IMR-90 (cell line): ENCODE data around the gene BCL2L13. TPM values are rescaled to one million over a fixed set of nuclear protein-coding genes. Genes with fewer than 3 reads are reported as not detected.

Source experiments
- ATAC-seq: fragments of 200-7000 bp; cut with Tn5 transposase; 2 replicates; pipeline ENCODE4 v1.9.1; 2020; ENCODE audit warnings: low read depth, mild to moderate bottlenecking, moderate library complexity
- BruUV-seq: library from RNA; stranded (reverse); fragments of 400-500 nt; replicated peaks from 2 replicates; lab custom pipeline; 2021; lab: Mats Ljungman, UMichigan
- CTCF ChIA-PET: fragments of 300-600 bp; formaldehyde crosslinking; extraction: SDS; loops from one replicate; lab custom pipeline; 2021; ENCODE audit warnings: antibody characterized with exemption; lab: Yijun Ruan, JAX
- POLR2A ChIA-PET: fragments of 300-600 bp; sonication (Branson Sonifier 250); formaldehyde crosslinking; loops from one replicate; lab custom pipeline; 2022; ENCODE audit warnings: antibody characterized with exemption; ENCODE audit not compliant: unreplicated experiment; lab: Charles Lee
- DNase-seq: peaks from one replicate; pipeline ENCODE4 v3.0.0; 2013
- H2AFZ ChIP-seq: replicated peaks from 2 replicates; pipeline ENCODE3; 2013; ENCODE audit warnings: low read length, mild to moderate bottlenecking; ENCODE audit not compliant: poor library complexity
- H2AK5ac ChIP-seq: 2 replicates; pipeline ENCODE4 v1.6.1; 2013; ENCODE audit warnings: low read depth, low read length, inconsistent platforms
- H2AK9ac ChIP-seq: replicated peaks from 2 replicates; pipeline ENCODE3; 2013; ENCODE audit warnings: mild to moderate bottlenecking, low read depth, low read length, moderate library complexity; ENCODE audit not compliant: poor library complexity
- H2BK120ac ChIP-seq: 2 replicates; pipeline ENCODE4 v1.6.1; 2013; ENCODE audit warnings: low read depth, low read length, inconsistent platforms
- H2BK15ac ChIP-seq: 3 replicates; pipeline ENCODE4 v1.6.1; 2013; ENCODE audit warnings: low read depth, low read length, inconsistent platforms
- H2BK20ac ChIP-seq: 2 replicates; pipeline ENCODE4 v1.6.1; 2013; ENCODE audit warnings: low read depth, mild to moderate bottlenecking, inconsistent platforms, low read length, moderate library complexity
- H2BK5ac ChIP-seq: 2 replicates; pipeline ENCODE4 v1.6.1; 2013; ENCODE audit warnings: mild to moderate bottlenecking, low read depth, low read length, inconsistent platforms; ENCODE audit not compliant: poor library complexity, severe bottlenecking
- H3K14ac ChIP-seq: replicated peaks from 2 replicates; pipeline ENCODE4 v1.6.1; 2013; ENCODE audit warnings: low read depth, low read length, inconsistent platforms
- H3K18ac ChIP-seq: 2 replicates; pipeline ENCODE4 v1.6.1; 2013; ENCODE audit warnings: low read depth, low read length, control low read depth
- H3K23ac ChIP-seq: 2 replicates; pipeline ENCODE4 v1.6.1; 2013; ENCODE audit warnings: low read depth, low read length, inconsistent platforms
- H3K27ac ChIP-seq: 2 replicates; pipeline ENCODE4 v1.5.1; 2013; ENCODE audit warnings: mild to moderate bottlenecking, control low read depth, low read length; ENCODE audit not compliant: insufficient read depth
- H3K27me3 ChIP-seq: 2 replicates; pipeline ENCODE4 v1.6.1; 2013; ENCODE audit warnings: low read length; ENCODE audit not compliant: control insufficient read depth, insufficient read depth
- H3K36me3 ChIP-seq: 2 replicates; pipeline ENCODE4 v1.6.1; 2013; ENCODE audit warnings: low read length, mixed read lengths; ENCODE audit not compliant: control insufficient read depth, insufficient read depth
- H3K4ac ChIP-seq: 2 replicates; pipeline ENCODE4 v1.6.1; 2013; ENCODE audit warnings: low read depth, low read length, inconsistent platforms
- H3K4me1 ChIP-seq: 2 replicates; pipeline ENCODE4 v1.6.1; 2013; ENCODE audit warnings: low read length, mixed read lengths; ENCODE audit not compliant: control insufficient read depth, insufficient read depth
- H3K4me2 ChIP-seq: 2 replicates; pipeline ENCODE4 v1.6.1; 2013; ENCODE audit warnings: low read depth, mild to moderate bottlenecking, control low read depth, low read length, moderate library complexity
- H3K4me3 ChIP-seq: 2 replicates; pipeline ENCODE4 v1.5.1; 2013; ENCODE audit warnings: low read depth, mild to moderate bottlenecking, control low read depth, low read length, moderate library complexity; ENCODE audit not compliant: insufficient read depth
- H3K56ac ChIP-seq: 2 replicates; pipeline ENCODE4 v1.6.1; 2013; ENCODE audit warnings: low read length, inconsistent platforms; ENCODE audit not compliant: insufficient read depth; ENCODE audit errors: extremely low read depth
- H3K79me1 ChIP-seq, 2 experiments: 2 replicates each; pipeline ENCODE4 v1.6.1; 2013; ENCODE audit warnings: low read length in 2 of 2, inconsistent platforms in 1 of 2, low read depth in 1 of 2
- H3K9ac ChIP-seq: 2 replicates; pipeline ENCODE4 v1.6.1; 2013; ENCODE audit warnings: low read depth, low read length, control low read depth
- H3K9me1 ChIP-seq: 2 replicates; pipeline ENCODE4 v1.6.1; 2013; ENCODE audit warnings: low read length, inconsistent platforms; ENCODE audit not compliant: insufficient read depth
- H3K9me3 ChIP-seq: 2 replicates; pipeline ENCODE4 v1.6.1; 2013; ENCODE audit warnings: low read length; ENCODE audit not compliant: control insufficient read depth, insufficient read depth
- H4K20me1 ChIP-seq: 2 replicates; pipeline ENCODE4 v1.6.1; 2013; ENCODE audit warnings: low read length, inconsistent platforms; ENCODE audit not compliant: insufficient read depth
- H4K5ac ChIP-seq: 2 replicates; pipeline ENCODE4 v1.6.1; 2013; ENCODE audit warnings: mild to moderate bottlenecking, low read depth, low read length, control low read depth
- H4K8ac ChIP-seq, 2 experiments: 2 replicates each; pipeline ENCODE4 v1.6.1; 2013; ENCODE audit warnings: low read depth in 2 of 2, low read length in 2 of 2, control low read depth in 1 of 2, inconsistent platforms in 1 of 2
- H4K91ac ChIP-seq: 2 replicates; pipeline ENCODE4 v1.6.1; 2013; ENCODE audit warnings: low read depth, low read length, inconsistent platforms; ENCODE audit not compliant: insufficient read depth
- CHD1 ChIP-seq: IDR thresholded peaks from 2 replicates; pipeline ENCODE4 v1.6.1; 2012; ENCODE audit warnings: low read depth, low read length, improper control_type of control experiment
- FOS ChIP-seq: fragments of 150-350 bp; IDR thresholded peaks from 2 replicates; pipeline ENCODE4 v1.6.1; 2016; ENCODE audit warnings: low read depth, low read length
- NFE2L2 ChIP-seq: fragments of 150-350 bp; IDR thresholded peaks from 2 replicates; pipeline ENCODE4 v1.6.1; 2016; ENCODE audit warnings: low read depth, mild to moderate bottlenecking, low read length
- POLR2A ChIP-seq: IDR thresholded peaks from 2 replicates; pipeline ENCODE4 v1.6.1; 2012; ENCODE audit warnings: mild to moderate bottlenecking, low read depth, low read length
- SMC3 ChIP-seq: fragments of 150-350 bp; IDR thresholded peaks from 2 replicates; pipeline ENCODE4 v1.6.1; 2016; ENCODE audit warnings: low read depth, mild to moderate bottlenecking, antibody characterized with exemption, low read length, moderate library complexity
- WGBS, 2 experiments: methylation state at CpG; one replicate each; pipeline versions ENCODE4 v1.1.5 to v1.1.7; 2013; ENCODE audit warnings: missing lambda C conversion rate in 2 of 2; ENCODE audit not compliant: insufficient read length in 1 of 2; ENCODE audit errors: extremely low coverage in 2 of 2; 5-methylcytosine and 5-hydroxymethylcytosine counted together
- dilution Hi-C: fragments of 300-500 bp; cut with HindIII; formaldehyde crosslinking; loops from one replicate; pipeline ENCODE4 v1.14.3; 2018; ENCODE audit warnings: low sequenced_read_pairs; ENCODE audit not compliant: unreplicated experiment
- in situ Hi-C: fragments of 300-500 bp; cut with MboI; formaldehyde crosslinking; loops from 3 replicates; pipeline ENCODE4 v1.14.3; 2019; ENCODE audit warnings: low sequenced_read_pairs, inconsistent platforms, mixed read lengths
- intact Hi-C: fragments of 100-400 bp; cut with micrococcal nuclease; formaldehyde crosslinking; loops from 2 replicates; pipeline ENCODE4 v1.10.0; 2022
- polyA plus RNA-seq, 3 experiments: library from polyadenylated mRNA; depleted of rRNA; stranded (reverse); fragments of >200 nt; gene quantifications; 2 replicates each; pipeline ENCODE4 v1.2.3, GENCODE V29; 2012; ENCODE audit warnings: low replicate concordance in 1 of 3
- total RNA-seq: library from RNA; depleted of rRNA; stranded (reverse); fragments of >200 nt; gene quantifications from 2 replicates; pipeline ENCODE4 v1.2.3, GENCODE V29; 2012
- TF ChIP-seq, protein P1 (sequence below): conservative IDR thresholded peaks from 2 replicates; pipeline ENCODE4 v1.5.1; 2012; ENCODE audit warnings: mild to moderate bottlenecking, low read depth, low read length, improper control_type of control experiment
- TF ChIP-seq, protein P2 (sequence below): fragments of 150-350 bp; IDR thresholded peaks from 2 replicates; pipeline ENCODE4 v1.6.1; 2017; ENCODE audit warnings: mild to moderate bottlenecking, antibody characterized with exemption, low read length, low read depth

BCL2L13 gene
- total and polyA plus RNA-seq, 2 of the 4 experiments (the other 2 are of a cell fraction): 42.6 to 86.7 TPM

DNA sequence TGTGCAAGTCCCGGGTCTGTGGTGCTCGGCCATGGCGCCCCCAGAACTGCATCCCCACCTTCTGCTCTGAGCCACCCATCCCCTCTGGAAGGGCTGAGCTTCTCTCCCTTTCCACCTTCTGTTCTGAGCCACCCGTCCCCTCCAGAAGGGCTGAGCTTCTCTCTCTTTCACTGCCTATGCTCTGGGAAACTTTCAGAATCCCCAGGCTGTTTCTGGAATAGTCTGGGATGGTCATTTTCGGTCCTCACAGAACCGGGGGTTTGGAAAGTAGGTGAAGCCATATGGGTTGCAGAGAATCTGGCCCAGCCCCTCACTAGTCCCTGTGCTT lies 139.1 kb downstream of the BCL2L13 start:
- no peaks in the 10 kb centered on the region for H3K36me3 ChIP-seq
- no peak overlapping the region for H2AFZ ChIP-seq
- no peaks in the 10 kb centered on the region for H3K27me3 ChIP-seq
- H3K18ac ChIP-seq: no peak overlapping the region
- TF ChIP-seq NFE2L2 (no peak), SMC3 (no peak), FOS (no peak), CHD1 (no peak), POLR2A (no peak)
- TF ChIP-seq, protein P1, sequence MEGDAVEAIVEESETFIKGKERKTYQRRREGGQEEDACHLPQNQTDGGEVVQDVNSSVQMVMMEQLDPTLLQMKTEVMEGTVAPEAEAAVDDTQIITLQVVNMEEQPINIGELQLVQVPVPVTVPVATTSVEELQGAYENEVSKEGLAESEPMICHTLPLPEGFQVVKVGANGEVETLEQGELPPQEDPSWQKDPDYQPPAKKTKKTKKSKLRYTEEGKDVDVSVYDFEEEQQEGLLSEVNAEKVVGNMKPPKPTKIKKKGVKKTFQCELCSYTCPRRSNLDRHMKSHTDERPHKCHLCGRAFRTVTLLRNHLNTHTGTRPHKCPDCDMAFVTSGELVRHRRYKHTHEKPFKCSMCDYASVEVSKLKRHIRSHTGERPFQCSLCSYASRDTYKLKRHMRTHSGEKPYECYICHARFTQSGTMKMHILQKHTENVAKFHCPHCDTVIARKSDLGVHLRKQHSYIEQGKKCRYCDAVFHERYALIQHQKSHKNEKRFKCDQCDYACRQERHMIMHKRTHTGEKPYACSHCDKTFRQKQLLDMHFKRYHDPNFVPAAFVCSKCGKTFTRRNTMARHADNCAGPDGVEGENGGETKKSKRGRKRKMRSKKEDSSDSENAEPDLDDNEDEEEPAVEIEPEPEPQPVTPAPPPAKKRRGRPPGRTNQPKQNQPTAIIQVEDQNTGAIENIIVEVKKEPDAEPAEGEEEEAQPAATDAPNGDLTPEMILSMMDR: no peak
- TF ChIP-seq, protein P2, sequence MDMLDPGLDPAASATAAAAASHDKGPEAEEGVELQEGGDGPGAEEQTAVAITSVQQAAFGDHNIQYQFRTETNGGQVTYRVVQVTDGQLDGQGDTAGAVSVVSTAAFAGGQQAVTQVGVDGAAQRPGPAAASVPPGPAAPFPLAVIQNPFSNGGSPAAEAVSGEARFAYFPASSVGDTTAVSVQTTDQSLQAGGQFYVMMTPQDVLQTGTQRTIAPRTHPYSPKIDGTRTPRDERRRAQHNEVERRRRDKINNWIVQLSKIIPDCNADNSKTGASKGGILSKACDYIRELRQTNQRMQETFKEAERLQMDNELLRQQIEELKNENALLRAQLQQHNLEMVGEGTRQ: no peak
- ATAC-seq (no peak), DNase-seq (no peak)
- dilution Hi-C loops (no loop called here), in situ Hi-C loops (no loop called here), intact Hi-C loops (no loop called here)
- WGBS, 2 experiments: 60% methylated on average over 1 of the region's 6 CpGs; no CpG with 5 or more reads in 1 of the 2 experiments
- no peak overlapping the region for H2BK5ac ChIP-seq
- H3K56ac ChIP-seq: no peak overlapping the region
- no peak overlapping the region for H2BK120ac ChIP-seq
- H3K14ac ChIP-seq: no peak overlapping the region
- peaks cover 3 to 12% of the 10 kb centered on the region in 2 experiments; a peak in 2 of 4 replicates for H3K79me1 ChIP-seq
- ChIA-PET CTCF (interaction anchor here (1.0 kb wide), 1 partner anchor 220 kb away, joined by 3 read pairs; no protein-coding TSS in a partner anchor), POLR2A (no interaction called here)
- H2BK15ac ChIP-seq: no peak overlapping the region
- no peaks in the 10 kb centered on the region for H3K9me3 ChIP-seq
- no peak overlapping the region for H2AK9ac ChIP-seq
- H4K20me1 ChIP-seq: peaks cover 11% of the 10 kb centered on the region
- no peak overlapping the region for H3K9ac ChIP-seq
- H3K9me1 ChIP-seq: peaks cover 9% of the 10 kb centered on the region; the same call in 1 of the 2 replicates
- H2BK20ac ChIP-seq: no peak overlapping the region
- peaks cover 19% of the 10 kb centered on the region for H3K4me1 ChIP-seq
- no TSS peak for BruUV-seq
- no peak overlapping the region for H3K4me2 ChIP-seq
- H3K23ac ChIP-seq: no peak overlapping the region
- H3K27ac ChIP-seq: no peak overlapping the region
- H3K4ac ChIP-seq: no peak overlapping the region
- no peak overlapping the region for H4K91ac ChIP-seq
- no peak overlapping the region for H2AK5ac ChIP-seq
- H4K8ac ChIP-seq: no peak overlapping the region
- no peak overlapping the region for H4K5ac ChIP-seq
- no peak overlapping the region for H3K4me3 ChIP-seq
